HL-60 (cell line): ENCODE measurements around the gene KIAA1217.

Experiments
- CTCF ChIP-seq: IDR thresholded peaks from one replicate; pipeline ENCODE4 v1.5.1; 2011; ENCODE audit warnings: low read length, control low read depth, inconsistent platforms; ENCODE audit not compliant: insufficient read depth
- GABPA ChIP-seq: IDR thresholded peaks from 2 replicates; pipeline ENCODE4 v1.6.1; 2012; ENCODE audit warnings: low read depth
- REST ChIP-seq: IDR thresholded peaks from 2 replicates; pipeline ENCODE4 v1.6.1; 2012; ENCODE audit warnings: low read depth; ENCODE audit not compliant: insufficient replicate concordance

- no peak for TF ChIP-seq CTCF
- no peak for TF ChIP-seq REST
- no peak for TF ChIP-seq GABPA
Observed at GRCh38 chr10:24239289-24240040, 30.5 kb downstream of the KIAA1217 start.
